Astrocyte (in vitro differentiated cells and primary cell): Measurements from ENCODE around the gene NID2. TPM values are rescaled to one million over a fixed set of nuclear protein-coding genes. Genes with fewer than 3 reads are reported as not detected.
A peak's percentile ranks its signal among the peaks of the same experiment; 100 is the strongest.

Experiments
- DNase-seq: peaks from one replicate; pipeline ENCODE4 v3.0.0-alpha.2; 2010; ENCODE audit warnings: low read depth
- FAIRE-seq: peaks from 2 replicates; lab custom pipeline; 2011; peaks lifted over from hg19 to GRCh38; lab: Jason Lieb, UNC
- H2AFZ ChIP-seq: 2 replicates; pipeline ENCODE4 v1.6.0; 2012; ENCODE audit warnings: low read depth, low read length, inconsistent platforms
- H3K27ac ChIP-seq: 2 replicates; pipeline ENCODE4 v1.5.1; 2011; ENCODE audit warnings: low read depth, low read length, inconsistent platforms
- H3K27me3 ChIP-seq: 2 replicates; pipeline ENCODE4 v1.6.0; 2011; ENCODE audit warnings: low read length, inconsistent platforms; ENCODE audit not compliant: insufficient read depth
- H3K36me3 ChIP-seq: 2 replicates; pipeline ENCODE4 v1.5.1; 2011; ENCODE audit warnings: low read length, inconsistent platforms; ENCODE audit not compliant: insufficient read depth
- H3K4me1 ChIP-seq: 2 replicates; pipeline ENCODE4 v1.5.1; 2011; ENCODE audit warnings: low read length, inconsistent platforms; ENCODE audit not compliant: insufficient read depth
- H3K4me2 ChIP-seq: 2 replicates; pipeline ENCODE4 v1.6.0; 2012; ENCODE audit warnings: low read length, inconsistent platforms
- H3K4me3 ChIP-seq: 2 replicates; pipeline ENCODE4 v1.5.1; 2011; ENCODE audit warnings: low read depth, mild to moderate bottlenecking, low read length, inconsistent platforms; ENCODE audit not compliant: insufficient read depth
- H3K79me2 ChIP-seq: 2 replicates; pipeline ENCODE4 v1.6.0; 2012; ENCODE audit warnings: mild to moderate bottlenecking, low read length, inconsistent platforms; ENCODE audit not compliant: insufficient read depth
- H3K9ac ChIP-seq: 2 replicates; pipeline ENCODE4 v1.6.0; 2012; ENCODE audit warnings: mild to moderate bottlenecking, low read length, inconsistent platforms
- H3K9me3 ChIP-seq: 2 replicates; pipeline ENCODE4 v1.5.1; 2012; ENCODE audit warnings: low read depth, mild to moderate bottlenecking, low read length, inconsistent platforms; ENCODE audit not compliant: insufficient read depth
- H4K20me1 ChIP-seq: 2 replicates; pipeline ENCODE4 v1.6.0; 2012; ENCODE audit warnings: low read length, inconsistent platforms; ENCODE audit not compliant: insufficient read depth
- H3K27ac Mint-ChIP-seq: one replicate; pipeline ENCODE4 v1.8.0; 2021; ENCODE audit warnings: mild to moderate bottlenecking, mixed read lengths; ENCODE audit not compliant: unreplicated experiment
- H3K27me3 Mint-ChIP-seq: one replicate; pipeline ENCODE4 v1.8.0; 2021; ENCODE audit warnings: low read depth, mixed read lengths; ENCODE audit not compliant: unreplicated experiment
- H3K36me3 Mint-ChIP-seq: one replicate; pipeline ENCODE4 v1.8.0; 2021; ENCODE audit warnings: low read depth, mixed read lengths; ENCODE audit not compliant: unreplicated experiment
- H3K4me1 Mint-ChIP-seq: one replicate; pipeline ENCODE4 v1.8.0; 2021; ENCODE audit warnings: low read depth, mixed read lengths; ENCODE audit not compliant: unreplicated experiment
- H3K4me3 Mint-ChIP-seq: one replicate; pipeline ENCODE4 v1.8.0; 2021; ENCODE audit warnings: mild to moderate bottlenecking, moderate library complexity, mixed read lengths; ENCODE audit not compliant: unreplicated experiment
- H3K9me3 Mint-ChIP-seq: one replicate; pipeline ENCODE4 v1.8.0; 2021; ENCODE audit warnings: mild to moderate bottlenecking, mixed read lengths; ENCODE audit not compliant: unreplicated experiment
- CTCF ChIP-seq: IDR thresholded peaks from 2 replicates; pipeline ENCODE4 v1.5.1; 2011; ENCODE audit warnings: low read depth, mild to moderate bottlenecking, inconsistent platforms, low read length, moderate library complexity; ENCODE audit not compliant: insufficient read depth
- EZH2 ChIP-seq: IDR thresholded peaks from 2 replicates; pipeline ENCODE4 v1.6.1; 2012; ENCODE audit warnings: mild to moderate bottlenecking, low read length, inconsistent platforms; ENCODE audit not compliant: insufficient read depth
- total RNA-seq: library from RNA; stranded (reverse); gene quantifications from 2 replicates; pipeline ENCODE4 v1.2.1, GENCODE V29; 2021

Gene NID2
- total RNA-seq, 1 donor from 2014 or later: 22.3 TPM

- H3K4me1 Mint-ChIP-seq: no peaks in the 10 kb centered on the region
Measured at GRCh38 chr14:51981218-51981854, 87.5 kb downstream of the NID2 start.

GRCh38 chr14:51979088-51979709 is 89.7 kb downstream of the NID2 start:
- Histone ChIP-seq H3K4me1 (no peaks in the 10 kb centered on the region), H3K4me3 (no peak overlapping the region), H3K79me2 (no peaks in the 10 kb centered on the region), H3K9me3 (no peaks in the 10 kb centered on the region), H3K4me2 (no peak overlapping the region), H2AFZ (no peak overlapping the region), H3K9ac (no peak overlapping the region), H3K27me3 (no peaks in the 10 kb centered on the region), H4K20me1 (no peaks in the 10 kb centered on the region), H3K36me3 (no peaks in the 10 kb centered on the region), H3K27ac (no peak overlapping the region)
- no peaks in the 10 kb centered on the region for H3K36me3 Mint-ChIP-seq
- H3K27me3 Mint-ChIP-seq: peaks cover 12% of the 10 kb centered on the region
- H3K27ac Mint-ChIP-seq: peak overlapping the region; percentile 36
- no peak overlapping the region for H3K4me3 Mint-ChIP-seq
- DNase-seq: peak; percentile 41
- H3K4me1 Mint-ChIP-seq: no peaks in the 10 kb centered on the region
- peaks cover 4% of the 10 kb centered on the region for H3K9me3 Mint-ChIP-seq
- TF ChIP-seq EZH2 (no peak), CTCF (peak; percentile 91)
- FAIRE-seq: peak; percentile 81

More at GRCh38 chr14:51981218-51981854, 87.5 kb downstream of the NID2 start:
- Mint-ChIP-seq H3K27me3 (peaks cover 12% of the 10 kb centered on the region), H3K9me3 (peaks cover 6% of the 10 kb centered on the region), H3K27ac (no peak overlapping the region), H3K36me3 (no peaks in the 10 kb centered on the region), H3K4me3 (no peak overlapping the region)
- H3K4me1 ChIP-seq: no peaks in the 10 kb centered on the region
- no peak overlapping the region for H2AFZ ChIP-seq
- DNase-seq: no peak
- no peak overlapping the region for H3K4me2 ChIP-seq
- no peaks in the 10 kb centered on the region for H3K27me3 ChIP-seq
- H3K9me3 ChIP-seq: no peaks in the 10 kb centered on the region
- no peak overlapping the region for H3K4me3 ChIP-seq
- no peak overlapping the region for H3K9ac ChIP-seq
- no peak for FAIRE-seq
- no peaks in the 10 kb centered on the region for H4K20me1 ChIP-seq
- no peaks in the 10 kb centered on the region for H3K36me3 ChIP-seq
- H3K27ac ChIP-seq: no peak overlapping the region
- no peaks in the 10 kb centered on the region for H3K79me2 ChIP-seq
- no peak for TF ChIP-seq CTCF

- Mint-ChIP-seq H3K4me3 (no peak overlapping the region), H3K9me3 (peaks cover under 1% of the 10 kb centered on the region), H3K27ac (no peak overlapping the region), H3K36me3 (no peaks in the 10 kb centered on the region), H3K27me3 (peaks cover 12% of the 10 kb centered on the region), H3K4me1 (no peaks in the 10 kb centered on the region)
- H4K20me1 ChIP-seq: no peaks in the 10 kb centered on the region
- TF ChIP-seq CTCF: no peak
- no peak for TF ChIP-seq EZH2
- H3K4me2 ChIP-seq: no peak overlapping the region
- no peak overlapping the region for H3K27ac ChIP-seq
- FAIRE-seq (peak; percentile 90), DNase-seq (no peak)
- no peaks in the 10 kb centered on the region for H3K27me3 ChIP-seq
- H2AFZ ChIP-seq: no peak overlapping the region
- H3K4me3 ChIP-seq: no peak overlapping the region
- H3K9me3 ChIP-seq: no peaks in the 10 kb centered on the region
- no peak overlapping the region for H3K9ac ChIP-seq
- no peaks in the 10 kb centered on the region for H3K36me3 ChIP-seq
- H3K4me1 ChIP-seq: no peaks in the 10 kb centered on the region
- H3K79me2 ChIP-seq: no peaks in the 10 kb centered on the region
Measured at GRCh38 chr14:51978681-51979085, 90.2 kb downstream of the NID2 start.
